H1 (cell line): Measurements from ENCODE around the gene AGO3.

ENCODE experiments used
- EZH2 ChIP-seq: fragments of 200-600 bp; sonication (generic); IDR thresholded peaks from 2 replicates; pipeline ENCODE4 v1.7.1; 2012; ENCODE audit warnings: low read depth, mild to moderate bottlenecking, moderate library complexity, low read length, inconsistent platforms; ENCODE audit not compliant: severe bottlenecking
- POLR2AphosphoS5 ChIP-seq: IDR thresholded peaks from 2 replicates; pipeline ENCODE4 v1.6.1; 2011; ENCODE audit warnings: low read depth, low read length
- TF ChIP-seq, protein P1 (sequence below), 3 experiments: IDR thresholded peaks; 1 replicate in 2 of 3; 2 replicates in 1 of 3; pipeline versions ENCODE4 v1.5.1 to v1.6.1; 2011; ENCODE audit warnings: low read length in 3 of 3, mild to moderate bottlenecking in 3 of 3, inconsistent platforms in 2 of 3, low read depth in 1 of 3, moderate library complexity in 1 of 3; ENCODE audit not compliant: insufficient read depth in 1 of 3; ENCODE audit errors: control extremely low read depth in 1 of 3

GRCh38 chr1:35915693-35916092 is 15.2 kb upstream of the AGO3 start:
- no peak for TF ChIP-seq POLR2AphosphoS5
- TF ChIP-seq, protein P1, sequence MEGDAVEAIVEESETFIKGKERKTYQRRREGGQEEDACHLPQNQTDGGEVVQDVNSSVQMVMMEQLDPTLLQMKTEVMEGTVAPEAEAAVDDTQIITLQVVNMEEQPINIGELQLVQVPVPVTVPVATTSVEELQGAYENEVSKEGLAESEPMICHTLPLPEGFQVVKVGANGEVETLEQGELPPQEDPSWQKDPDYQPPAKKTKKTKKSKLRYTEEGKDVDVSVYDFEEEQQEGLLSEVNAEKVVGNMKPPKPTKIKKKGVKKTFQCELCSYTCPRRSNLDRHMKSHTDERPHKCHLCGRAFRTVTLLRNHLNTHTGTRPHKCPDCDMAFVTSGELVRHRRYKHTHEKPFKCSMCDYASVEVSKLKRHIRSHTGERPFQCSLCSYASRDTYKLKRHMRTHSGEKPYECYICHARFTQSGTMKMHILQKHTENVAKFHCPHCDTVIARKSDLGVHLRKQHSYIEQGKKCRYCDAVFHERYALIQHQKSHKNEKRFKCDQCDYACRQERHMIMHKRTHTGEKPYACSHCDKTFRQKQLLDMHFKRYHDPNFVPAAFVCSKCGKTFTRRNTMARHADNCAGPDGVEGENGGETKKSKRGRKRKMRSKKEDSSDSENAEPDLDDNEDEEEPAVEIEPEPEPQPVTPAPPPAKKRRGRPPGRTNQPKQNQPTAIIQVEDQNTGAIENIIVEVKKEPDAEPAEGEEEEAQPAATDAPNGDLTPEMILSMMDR (IDR thresholded peaks at IDR 0.05; ENCODE audit: control extremely low read depth in 1 of 3, insufficient read depth in 1 of 3, low read depth in 1 of 3, low read length in 3 of 3): no peak
- TF ChIP-seq EZH2: no peak
